ENCODE results near the gene EHMT1. TPM values are rescaled to one million over a fixed set of nuclear protein-coding genes. Genes with fewer than 3 reads are reported as not detected.
"Not testable (repeated sequence)": the region's sequence is repeated elsewhere in the genome, so short reads cannot be mapped to it uniquely, and the experiment has no call there.

Gene EHMT1
- total and polyA plus RNA-seq, 8 donors = 29.9 to 51.1 (median 32.6) TPM

DNA sequence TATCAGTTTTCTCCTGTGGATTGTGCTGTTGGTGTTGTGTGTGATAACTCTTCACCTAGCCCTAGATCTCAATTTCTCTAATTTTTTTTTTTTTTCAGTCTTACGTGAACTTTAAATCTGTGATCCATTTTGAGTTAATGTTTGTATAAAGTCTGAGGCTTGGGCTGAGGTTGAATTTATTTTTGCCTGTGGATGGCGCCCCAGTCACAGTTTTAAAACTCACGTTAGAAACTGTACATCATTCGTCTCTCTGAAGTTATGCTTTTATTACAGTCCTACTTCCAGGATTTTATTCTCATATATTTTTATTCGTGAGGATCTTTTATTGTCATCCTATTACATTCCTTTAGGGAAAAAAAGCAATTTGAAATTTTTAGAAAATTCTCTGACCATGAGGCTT, 103.1 kb downstream of the EHMT1 start:
- TF ChIP-seq, protein P1, sequence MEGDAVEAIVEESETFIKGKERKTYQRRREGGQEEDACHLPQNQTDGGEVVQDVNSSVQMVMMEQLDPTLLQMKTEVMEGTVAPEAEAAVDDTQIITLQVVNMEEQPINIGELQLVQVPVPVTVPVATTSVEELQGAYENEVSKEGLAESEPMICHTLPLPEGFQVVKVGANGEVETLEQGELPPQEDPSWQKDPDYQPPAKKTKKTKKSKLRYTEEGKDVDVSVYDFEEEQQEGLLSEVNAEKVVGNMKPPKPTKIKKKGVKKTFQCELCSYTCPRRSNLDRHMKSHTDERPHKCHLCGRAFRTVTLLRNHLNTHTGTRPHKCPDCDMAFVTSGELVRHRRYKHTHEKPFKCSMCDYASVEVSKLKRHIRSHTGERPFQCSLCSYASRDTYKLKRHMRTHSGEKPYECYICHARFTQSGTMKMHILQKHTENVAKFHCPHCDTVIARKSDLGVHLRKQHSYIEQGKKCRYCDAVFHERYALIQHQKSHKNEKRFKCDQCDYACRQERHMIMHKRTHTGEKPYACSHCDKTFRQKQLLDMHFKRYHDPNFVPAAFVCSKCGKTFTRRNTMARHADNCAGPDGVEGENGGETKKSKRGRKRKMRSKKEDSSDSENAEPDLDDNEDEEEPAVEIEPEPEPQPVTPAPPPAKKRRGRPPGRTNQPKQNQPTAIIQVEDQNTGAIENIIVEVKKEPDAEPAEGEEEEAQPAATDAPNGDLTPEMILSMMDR (IDR thresholded peaks at IDR 0.05) = no peak
- Histone ChIP-seq H3K27ac (no peak overlapping the region), H3K27me3 (no peaks in the 10 kb centered on the region), H3K4me1 (no peaks in the 10 kb centered on the region), H3K9me3 (no peaks in the 10 kb centered on the region), H3K4me3 (no peak overlapping the region), H3K36me3 (peaks cover under 1 to 5% (median 4%) of the 10 kb centered on the region in 3 donors)
- no peak for FAIRE-seq
- ATAC-seq = no peak
- WGBS, 2 donors = 75 to 76% methylated on average over 5 of the region's 5 CpGs
- no peak for DNase-seq
- intact Hi-C loops (cut with DNase I) = no loop called here

GRCh38 chr9:137722481-137722880, 103.7 kb downstream of the EHMT1 start:
- Histone ChIP-seq H3K36me3 (peaks cover 0 to 5% (median 4%) of the 10 kb centered on the region in 3 donors), H3K27ac (no peak overlapping the region)
- WGBS, 2 donors = 88 to 89% methylated on average over 9 of the region's 10 CpGs

DNA sequence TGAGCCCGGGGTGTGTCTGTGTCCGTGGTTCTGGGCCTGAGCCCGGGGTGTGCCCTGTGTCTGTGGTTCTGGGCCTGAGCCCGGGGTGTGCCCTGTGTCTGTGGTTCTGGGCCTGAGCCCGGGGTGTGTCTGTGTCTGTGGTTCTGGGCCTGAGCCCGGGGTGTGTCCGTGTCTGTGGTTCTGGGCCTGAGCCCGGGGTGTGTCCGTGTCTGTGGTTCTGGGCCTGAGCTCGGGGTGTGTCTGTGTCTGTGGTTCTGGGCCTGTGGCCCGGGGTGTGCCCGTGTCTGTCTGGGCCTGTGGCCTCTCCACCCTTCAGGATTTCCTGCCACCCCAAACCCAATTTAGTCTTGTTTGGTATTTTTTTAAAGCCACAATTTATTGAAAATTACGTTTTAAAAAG, 104.6 kb downstream of the EHMT1 start:
- intact Hi-C loops (cut with DNase I); H3K4me3 ChIP-seq; DNase-seq; FAIRE-seq; H3K36me3 ChIP-seq; H3K27ac ChIP-seq; H3K9me3 ChIP-seq; H3K27me3 ChIP-seq; H3K4me1 ChIP-seq; ATAC-seq: not testable (repeated sequence)
- WGBS, 2 donors = 89 to 90% methylated on average over 10 to 13 of the region's 13 CpGs

More at GRCh38 chr9:137722481-137722880, 103.7 kb downstream of the EHMT1 start:
- Histone ChIP-seq H3K27me3 (no peaks in the 10 kb centered on the region), H3K4me1 (no peaks in the 10 kb centered on the region), H3K4me3 (no peak overlapping the region), H3K9me3 (no peaks in the 10 kb centered on the region)
- FAIRE-seq = no peak
- DNase-seq = no peak
- intact Hi-C loops (cut with DNase I) = no loop called here
- TF ChIP-seq, protein P1 (IDR thresholded peaks at IDR 0.05) = no peak
- no peak for ATAC-seq

DNA sequence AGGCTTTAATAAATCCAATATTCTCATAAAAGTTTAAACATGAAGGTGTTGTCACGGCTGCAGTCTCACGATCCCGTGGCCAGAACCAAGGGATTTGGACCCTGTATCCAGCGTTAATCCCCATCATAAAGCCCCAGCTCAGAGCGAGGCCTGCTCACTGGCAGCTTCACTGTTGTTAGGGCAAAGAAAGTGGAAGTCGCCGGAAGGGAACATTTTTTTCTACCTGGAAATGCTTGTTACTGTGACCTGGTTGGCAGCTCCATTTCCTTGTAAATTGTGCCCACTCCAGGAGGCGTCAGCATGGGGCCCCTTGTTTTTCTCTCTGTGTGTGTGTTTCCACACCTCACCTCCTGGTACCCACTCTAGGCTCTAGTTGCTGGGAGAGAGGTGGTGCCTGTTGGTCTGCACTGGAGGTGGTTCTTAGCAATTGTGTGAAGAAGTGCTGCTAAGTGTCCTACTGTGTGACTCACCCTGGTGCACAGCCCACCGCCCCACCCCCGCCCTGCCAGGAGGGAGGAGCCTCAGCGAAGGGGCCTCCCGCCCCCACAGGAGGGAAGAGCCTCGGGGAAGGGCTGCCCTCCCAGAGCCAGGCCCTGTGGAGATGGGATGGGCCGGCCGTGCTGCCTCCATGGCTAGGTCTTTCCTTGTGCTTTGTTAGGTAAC, 105.1 kb downstream of the EHMT1 start:
- TF ChIP-seq, protein P1 (IDR thresholded peaks at IDR 0.05) = no peak
- 90 to 93% methylated on average over 14 to 15 of the region's 15 CpGs for WGBS, 2 donors
- intact Hi-C loops (cut with DNase I) = no loop called here
- Histone ChIP-seq H3K4me1 (no peaks in the 10 kb centered on the region), H3K27me3 (no peaks in the 10 kb centered on the region), H3K27ac (no peak overlapping the region), H3K9me3 (no peaks in the 10 kb centered on the region), H3K36me3 (peaks cover 0 to 7% (median 0%) of the 10 kb centered on the region in 3 donors), H3K4me3 (no peak overlapping the region)
- FAIRE-seq (no peak), ATAC-seq (peak in 1 of 4 donors; percentile 21), DNase-seq (no peak)

GRCh38 chr9:137724818-137725240, 106.0 kb downstream of the EHMT1 start:
- intact Hi-C loops (cut with DNase I) = no loop called here
- TF ChIP-seq, protein P1 (IDR thresholded peaks at IDR 0.05) = no peak
- Histone ChIP-seq H3K9me3 (no peaks in the 10 kb centered on the region), H3K27me3 (no peaks in the 10 kb centered on the region), H3K27ac (no peak overlapping the region), H3K36me3 (peaks cover 0 to 8% (median 0%) of the 10 kb centered on the region in 3 donors), H3K4me1 (no peaks in the 10 kb centered on the region), H3K4me3 (no peak overlapping the region)
- WGBS, 2 donors = 97 to 98% methylated on average over 24 of the region's 24 CpGs
- DNase-seq (no peak), FAIRE-seq (no peak), ATAC-seq (no peak)
